MM.1S (cell line): ENCODE measurements around the gene PLCB2.

ENCODE experiments used
- EZH2 ChIP-seq: fragments of 300-600 bp; sonication (generic); optimal IDR thresholded peaks from 2 replicates; pipeline ENCODE3; 2017; ENCODE audit warnings: low read depth, mild to moderate bottlenecking, antibody characterized with exemption, low read length, mixed read lengths
- EZH2phosphoT487 ChIP-seq: fragments of 300-600 bp; sonication (generic); IDR thresholded peaks from 2 replicates; pipeline ENCODE4 v1.6.1; 2018; ENCODE audit warnings: antibody characterized with exemption, low read length
- TF ChIP-seq, protein P1 (sequence below): fragments of 300-600 bp; sonication (generic); IDR thresholded peaks from 2 replicates; pipeline ENCODE4 v1.5.1; 2016; ENCODE audit warnings: antibody characterized with exemption, low read length, mixed read lengths

DNA sequence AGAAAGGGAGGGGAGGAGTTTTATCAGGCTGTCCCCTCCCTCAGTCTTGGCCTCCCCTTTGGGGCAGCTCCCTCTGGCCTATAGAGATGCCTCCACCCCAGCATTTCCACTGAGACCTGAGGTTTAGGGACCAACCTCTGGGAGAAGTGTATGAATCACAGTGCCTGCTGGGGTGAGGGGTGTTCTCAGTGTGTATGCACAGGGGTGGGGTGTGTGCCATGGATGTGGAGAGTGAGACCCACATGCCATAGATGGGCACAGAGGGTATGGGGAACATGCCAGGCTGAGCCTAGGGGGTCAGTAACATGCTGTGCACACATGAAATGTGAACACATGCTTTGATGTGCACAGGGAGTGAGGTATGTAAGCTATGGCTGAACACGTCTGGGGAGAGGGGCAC lies 12.4 kb downstream of the PLCB2 start:
- TF ChIP-seq EZH2phosphoT487: no peak
- TF ChIP-seq, protein P1, sequence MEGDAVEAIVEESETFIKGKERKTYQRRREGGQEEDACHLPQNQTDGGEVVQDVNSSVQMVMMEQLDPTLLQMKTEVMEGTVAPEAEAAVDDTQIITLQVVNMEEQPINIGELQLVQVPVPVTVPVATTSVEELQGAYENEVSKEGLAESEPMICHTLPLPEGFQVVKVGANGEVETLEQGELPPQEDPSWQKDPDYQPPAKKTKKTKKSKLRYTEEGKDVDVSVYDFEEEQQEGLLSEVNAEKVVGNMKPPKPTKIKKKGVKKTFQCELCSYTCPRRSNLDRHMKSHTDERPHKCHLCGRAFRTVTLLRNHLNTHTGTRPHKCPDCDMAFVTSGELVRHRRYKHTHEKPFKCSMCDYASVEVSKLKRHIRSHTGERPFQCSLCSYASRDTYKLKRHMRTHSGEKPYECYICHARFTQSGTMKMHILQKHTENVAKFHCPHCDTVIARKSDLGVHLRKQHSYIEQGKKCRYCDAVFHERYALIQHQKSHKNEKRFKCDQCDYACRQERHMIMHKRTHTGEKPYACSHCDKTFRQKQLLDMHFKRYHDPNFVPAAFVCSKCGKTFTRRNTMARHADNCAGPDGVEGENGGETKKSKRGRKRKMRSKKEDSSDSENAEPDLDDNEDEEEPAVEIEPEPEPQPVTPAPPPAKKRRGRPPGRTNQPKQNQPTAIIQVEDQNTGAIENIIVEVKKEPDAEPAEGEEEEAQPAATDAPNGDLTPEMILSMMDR: no peak
- TF ChIP-seq EZH2: no peak
